ENCODE measurements around the gene CCDC15.

GRCh38 chr11:124938970-124939369, 15.0 kb upstream of the CCDC15 start:
- no peak for TF ChIP-seq CTCF (IDR thresholded peaks at IDR 0.05 in 4 of 5, conservative IDR thresholded peaks at IDR 0.05 in 1 of 5)
- TF ChIP-seq POLR2A (IDR thresholded peaks at IDR 0.05) = no peak
